ENCODE data around the gene GABRG3. TPM values are rescaled to one million over a fixed set of nuclear protein-coding genes. Genes with fewer than 3 reads are reported as not detected.

Gene GABRG3
- total and polyA plus RNA-seq, 9 of the 15 experiments (the other 6 are each of a cell fraction or from before 2014, with no cell fraction given): 4.0 to 15.1 (median 11.2) TPM

- TF ChIP-seq BRD9 (IDR thresholded peaks at IDR 0.05; ENCODE audit: low read depth, partially characterized antibody): peak; percentile 59
- TF ChIP-seq POLR2AphosphoS5 (IDR thresholded peaks at IDR 0.05; ENCODE audit: control insufficient read depth, insufficient read depth, low read depth, low read length): peak; percentile 80; the same call in 1 of the 2 replicates
- no peak for TF ChIP-seq ZBTB40 (IDR thresholded peaks at IDR 0.05)
- no peak for TF ChIP-seq ZBTB40 (CRISPR knock-in tag; IDR thresholded peaks at IDR 0.05)
- peak; percentile 89 for TF ChIP-seq MITF (IDR thresholded peaks at IDR 0.05)
- TF ChIP-seq ZNF347 (CRISPR knock-in tag; IDR thresholded peaks at IDR 0.05; ENCODE audit: low read depth): no peak
- peak; percentile 73 for TF ChIP-seq MTA1 (IDR thresholded peaks at IDR 0.05; ENCODE audit: borderline replicate concordance)
- no peak for TF ChIP-seq ZNF609 (CRISPR knock-in tag; IDR thresholded peaks at IDR 0.05; ENCODE audit: borderline replicate concordance)
- TF ChIP-seq TCF7 (IDR thresholded peaks at IDR 0.05; ENCODE audit: borderline replicate concordance): peak; percentile 86; the same call in 1 of the 2 replicates
- no peak for TF ChIP-seq YY1 (IDR thresholded peaks at IDR 0.05; ENCODE audit: borderline replicate concordance in 1 of 3, control insufficient read depth in 1 of 3, extremely low read depth in 1 of 3, insufficient read depth in 3 of 3, insufficient read length in 1 of 3, insufficient replicate concordance in 2 of 3, low read depth in 1 of 3, low read length in 2 of 3)
Measured at GRCh38 chr15:27127815-27128570, 157.0 kb downstream of the GABRG3 start (continued).

All from K562 (cell line).